HepG2 (cell line): Measurements from ENCODE around the gene MRPS17. TPM values are rescaled to one million over a fixed set of nuclear protein-coding genes. Genes with fewer than 3 reads are reported as not detected.

ENCODE experiments used
- HNRNPL ChIP-seq: fragments of 200-400 bp; formaldehyde crosslinking; IDR thresholded peaks from 2 replicates; pipeline ENCODE4 v1.6.1; 2017; ENCODE audit warnings: mild to moderate bottlenecking, low read depth, low read length
- HOXA5 ChIP-seq: sonication (generic); formaldehyde crosslinking; IDR thresholded peaks from 2 replicates; pipeline ENCODE4 v1.4.0; 2020; ENCODE audit warnings: missing genetic modification reagents
- PLSCR1 ChIP-seq: sonication (generic); formaldehyde crosslinking; IDR thresholded peaks from 2 replicates; pipeline ENCODE4 v1.5.0; 2020; ENCODE audit warnings: missing genetic modification reagents, mild to moderate bottlenecking, borderline replicate concordance
- POGK ChIP-seq: sonication (generic); formaldehyde crosslinking; conservative IDR thresholded peaks from 2 replicates; pipeline ENCODE4 v1.8.0; 2022; ENCODE audit warnings: mild to moderate bottlenecking, moderate library complexity, missing genetic modification reagents
- REL ChIP-seq: sonication (generic); formaldehyde crosslinking; conservative IDR thresholded peaks from 2 replicates; pipeline ENCODE4 v1.8.0; 2022; ENCODE audit warnings: mild to moderate bottlenecking, missing genetic modification reagents, moderate library complexity
- RXRA ChIP-seq: sonication (generic); formaldehyde crosslinking; IDR thresholded peaks from 2 replicates; pipeline ENCODE4 v1.5.1; 2020; ENCODE audit warnings: missing genetic modification reagents
- TBP ChIP-seq: sonication (generic); formaldehyde crosslinking; IDR thresholded peaks from 2 replicates; pipeline ENCODE4 v1.5.0; 2020; ENCODE audit warnings: missing genetic modification reagents
- USF2 ChIP-seq, 2 experiments: sonication (generic) in 1 of 2; formaldehyde crosslinking in 1 of 2; IDR thresholded peaks; 2 replicates each; pipeline versions ENCODE4 v1.5.1 to v1.6.1; 2011 to 2020; ENCODE audit warnings: borderline replicate concordance in 1 of 2, low read depth in 1 of 2, low read length in 1 of 2, mild to moderate bottlenecking in 1 of 2, missing genetic modification reagents in 1 of 2, moderate library complexity in 1 of 2
- ZNF101 ChIP-seq: sonication (generic); formaldehyde crosslinking; IDR thresholded peaks from 2 replicates; pipeline ENCODE4 v1.4.0; 2020; ENCODE audit warnings: mild to moderate bottlenecking, low read depth, missing genetic modification reagents, borderline replicate concordance
- ZNF18 ChIP-seq: sonication (generic); formaldehyde crosslinking; IDR thresholded peaks from 2 replicates; pipeline ENCODE4 v1.8.0; 2022; ENCODE audit warnings: mild to moderate bottlenecking, missing genetic modification reagents; ENCODE audit not compliant: insufficient replicate concordance
- ZNF232 ChIP-seq: sonication (generic); formaldehyde crosslinking; IDR thresholded peaks from 2 replicates; pipeline ENCODE4 v1.4.0; 2020; ENCODE audit warnings: missing genetic modification reagents, borderline replicate concordance
- ZNF3 ChIP-seq: IDR thresholded peaks from 2 replicates; pipeline ENCODE4 v1.7.0; 2017; ENCODE audit warnings: inconsistent platforms
- ZNF326 ChIP-seq: sonication (generic); formaldehyde crosslinking; IDR thresholded peaks from 2 replicates; pipeline ENCODE4 v1.4.0; 2020; ENCODE audit warnings: missing genetic modification reagents, borderline replicate concordance
- ZNF333 ChIP-seq: sonication (generic); formaldehyde crosslinking; IDR thresholded peaks from 2 replicates; pipeline ENCODE4 v1.4.0; 2020; ENCODE audit warnings: mild to moderate bottlenecking, missing genetic modification reagents, borderline replicate concordance
- ZNF564 ChIP-seq: sonication (generic); formaldehyde crosslinking; IDR thresholded peaks from 2 replicates; pipeline ENCODE4 v1.8.1; 2023; ENCODE audit warnings: mild to moderate bottlenecking, missing genetic modification reagents
- polyA plus RNA-seq, 8 experiments: library from polyadenylated mRNA; depleted of rRNA in 3 of 8; stranded (reverse) in 7 of 8; unstranded in 1 of 8; fragments of >200 nt; fragmentation: Illumina TruSeq in 4 of 8; extraction: Trizol in 4 of 8; gene quantifications; 2 replicates each; pipeline versions ENCODE4 v1.2.1 to v1.2.3, GENCODE V29; 2011 to 2016; ENCODE audit warnings: low read depth in 4 of 8, missing spikeins in 1 of 8, mixed read lengths in 1 of 8; ENCODE audit not compliant: insufficient read depth in 1 of 8
- total RNA-seq, 5 experiments: library from RNA; depleted of rRNA; stranded (reverse); fragments of >200 nt; fragmentation: Illumina TruSeq; extraction: Trizol; gene quantifications; 2 replicates each; pipeline ENCODE4 v1.2.3, GENCODE V29; 2016; ENCODE audit warnings: low read depth in 1 of 5
- TF ChIP-seq, protein P1 (sequence below): sonication (generic); formaldehyde crosslinking; IDR thresholded peaks from 2 replicates; pipeline ENCODE4 v1.4.0; 2020; ENCODE audit warnings: missing genetic modification reagents
- TF ChIP-seq, protein P2 (sequence below): sonication (generic); formaldehyde crosslinking; IDR thresholded peaks from 2 replicates; pipeline ENCODE4 v1.4.0; 2020; ENCODE audit warnings: missing genetic modification reagents, low read depth, mild to moderate bottlenecking, borderline replicate concordance

The MRPS17 gene
- total and polyA plus RNA-seq, 2 of the 13 experiments (the other 11 are each of a cell fraction or from before 2014, with no cell fraction given), result 14.9 to 31.3 TPM

- TF ChIP-seq RXRA (CRISPR knock-in tag) (peak; percentile 70), ZNF564 (CRISPR knock-in tag) (no peak), ZNF333 (CRISPR knock-in tag) (peak; percentile 56; the same call in 1 of the 2 replicates), USF2 (IDR thresholded peaks at IDR 0.05; ENCODE audit: low read depth, low read length) (no peak), USF2 (CRISPR knock-in tag; IDR thresholded peaks at IDR 0.05; ENCODE audit: borderline replicate concordance) (no peak), HOXA5 (CRISPR knock-in tag) (no peak), TBP (CRISPR knock-in tag) (no peak), POGK (CRISPR knock-in tag) (peak; percentile 70), ZNF232 (CRISPR knock-in tag) (no peak), ZNF101 (CRISPR knock-in tag) (no peak), ZNF326 (no peak), ZNF3 (CRISPR knock-in tag) (no peak), REL (CRISPR knock-in tag) (no peak), PLSCR1 (CRISPR knock-in tag) (no peak), HNRNPL (no peak), ZNF18 (no peak)
- TF ChIP-seq, protein P1, sequence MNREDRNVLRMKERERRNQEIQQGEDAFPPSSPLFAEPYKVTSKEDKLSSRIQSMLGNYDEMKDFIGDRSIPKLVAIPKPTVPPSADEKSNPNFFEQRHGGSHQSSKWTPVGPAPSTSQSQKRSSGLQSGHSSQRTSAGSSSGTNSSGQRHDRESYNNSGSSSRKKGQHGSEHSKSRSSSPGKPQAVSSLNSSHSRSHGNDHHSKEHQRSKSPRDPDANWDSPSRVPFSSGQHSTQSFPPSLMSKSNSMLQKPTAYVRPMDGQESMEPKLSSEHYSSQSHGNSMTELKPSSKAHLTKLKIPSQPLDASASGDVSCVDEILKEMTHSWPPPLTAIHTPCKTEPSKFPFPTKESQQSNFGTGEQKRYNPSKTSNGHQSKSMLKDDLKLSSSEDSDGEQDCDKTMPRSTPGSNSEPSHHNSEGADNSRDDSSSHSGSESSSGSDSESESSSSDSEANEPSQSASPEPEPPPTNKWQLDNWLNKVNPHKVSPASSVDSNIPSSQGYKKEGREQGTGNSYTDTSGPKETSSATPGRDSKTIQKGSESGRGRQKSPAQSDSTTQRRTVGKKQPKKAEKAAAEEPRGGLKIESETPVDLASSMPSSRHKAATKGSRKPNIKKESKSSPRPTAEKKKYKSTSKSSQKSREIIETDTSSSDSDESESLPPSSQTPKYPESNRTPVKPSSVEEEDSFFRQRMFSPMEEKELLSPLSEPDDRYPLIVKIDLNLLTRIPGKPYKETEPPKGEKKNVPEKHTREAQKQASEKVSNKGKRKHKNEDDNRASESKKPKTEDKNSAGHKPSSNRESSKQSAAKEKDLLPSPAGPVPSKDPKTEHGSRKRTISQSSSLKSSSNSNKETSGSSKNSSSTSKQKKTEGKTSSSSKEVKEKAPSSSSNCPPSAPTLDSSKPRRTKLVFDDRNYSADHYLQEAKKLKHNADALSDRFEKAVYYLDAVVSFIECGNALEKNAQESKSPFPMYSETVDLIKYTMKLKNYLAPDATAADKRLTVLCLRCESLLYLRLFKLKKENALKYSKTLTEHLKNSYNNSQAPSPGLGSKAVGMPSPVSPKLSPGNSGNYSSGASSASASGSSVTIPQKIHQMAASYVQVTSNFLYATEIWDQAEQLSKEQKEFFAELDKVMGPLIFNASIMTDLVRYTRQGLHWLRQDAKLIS (CRISPR knock-in tag), result no peak
- TF ChIP-seq, protein P2, sequence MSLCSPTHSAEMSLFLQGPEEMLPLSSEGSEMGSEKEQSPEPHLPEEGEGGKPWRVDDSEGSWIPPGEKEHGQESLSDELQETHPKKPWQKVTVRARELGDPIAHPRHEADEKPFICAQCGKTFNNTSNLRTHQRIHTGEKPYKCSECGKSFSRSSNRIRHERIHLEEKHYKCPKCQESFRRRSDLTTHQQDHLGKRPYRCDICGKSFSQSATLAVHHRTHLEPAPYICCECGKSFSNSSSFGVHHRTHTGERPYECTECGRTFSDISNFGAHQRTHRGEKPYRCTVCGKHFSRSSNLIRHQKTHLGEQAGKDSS, result 0 out of 2 replicates have a peak, but pooled peaks have one; percentile 31
Measured at GRCh38 chr7:55951637-55952351, at the start of gene MRPS17 (continued).
